ENCODE data around the gene IFNAR1.
"Not testable (repeated sequence)": the region's sequence is repeated elsewhere in the genome, so short reads cannot be mapped to it uniquely, and the experiment has no call there.

Gene IFNAR1

GRCh38 chr21:33379934-33380333, 55.2 kb downstream of the IFNAR1 start:
- not testable (repeated sequence) for DNase-seq

GRCh38 chr21:33380483-33380998, 55.8 kb downstream of the IFNAR1 start:
- DNase-seq, result no peak

- DNase-seq, result not testable (repeated sequence)
Measured at GRCh38 chr21:33381381-33381780, 56.6 kb downstream of the IFNAR1 start.

- no peak for DNase-seq
Measured at GRCh38 chr21:33383056-33383888, 58.5 kb downstream of the IFNAR1 start.

GRCh38 chr21:33384841-33385331, 60.1 kb downstream of the IFNAR1 start:
- no peak for DNase-seq

GRCh38 chr21:33386222-33386784, 61.5 kb downstream of the IFNAR1 start:
- DNase-seq, result no peak

GRCh38 chr21:33387294-33387693, 62.5 kb downstream of the IFNAR1 start:
- no peak for DNase-seq

GRCh38 chr21:33388188-33388587, 63.4 kb downstream of the IFNAR1 start:
- no peak for DNase-seq

- no peak for DNase-seq
Measured at GRCh38 chr21:33390479-33390878, 65.7 kb downstream of the IFNAR1 start.

GRCh38 chr21:33391656-33392055, 66.9 kb downstream of the IFNAR1 start:
- no peak for DNase-seq

GRCh38 chr21:33392284-33392985, 67.7 kb downstream of the IFNAR1 start:
- DNase-seq, result no peak

- no peak for DNase-seq
Measured at GRCh38 chr21:33393348-33393747, 68.6 kb downstream of the IFNAR1 start.

- DNase-seq, result no peak
Measured at GRCh38 chr21:33394260-33394659, 69.5 kb downstream of the IFNAR1 start.

- no peak for DNase-seq
Measured at GRCh38 chr21:33395891-33396331, 71.1 kb downstream of the IFNAR1 start.

GRCh38 chr21:33396436-33396835, 71.7 kb downstream of the IFNAR1 start:
- no peak for DNase-seq

- no peak for DNase-seq
Measured at GRCh38 chr21:33396951-33397350, 72.2 kb downstream of the IFNAR1 start.

GRCh38 chr21:33397717-33398116, 72.9 kb downstream of the IFNAR1 start:
- no peak for DNase-seq

- no peak for DNase-seq
Measured at GRCh38 chr21:33398361-33398760, 73.6 kb downstream of the IFNAR1 start.

GRCh38 chr21:33401630-33401992, 76.8 kb downstream of the IFNAR1 start:
- DNase-seq, result no peak

- DNase-seq, result peak; percentile 42
Measured at GRCh38 chr21:33402001-33402979, 77.5 kb downstream of the IFNAR1 start.

- DNase-seq, result no peak
Measured at GRCh38 chr21:33403128-33403785, 78.5 kb downstream of the IFNAR1 start, which contains the start of gene IFNGR2. TSS of gene IFNGR2 (plus strand) at chr21:33403413. CDS start at chr21:33403544, 131 bp downstream.
